ENCODE measurements around the gene NCOA3.

- no peak for TF ChIP-seq MAX (IDR thresholded peaks at IDR 0.05)
- TF ChIP-seq TCF12 (IDR thresholded peaks at IDR 0.05; ENCODE audit: low read depth), result no peak
- TF ChIP-seq TAF1 (IDR thresholded peaks at IDR 0.05; ENCODE audit: low read depth), result no peak
- no peak for TF ChIP-seq NFIC (IDR thresholded peaks at IDR 0.05)
Measured at GRCh38 chr20:47500554-47500953, 1.1 kb upstream of the NCOA3 start.

Measured in Ishikawa (cell line).